Ovary (tissue), 3 donors: ENCODE results near the gene SLC25A33.

Experiments
- EP300 ChIP-seq: sonication (generic); formaldehyde crosslinking; IDR thresholded peaks from one replicate; pipeline ENCODE4 v1.6.1; 2017; ENCODE audit warnings: antibody characterized with exemption
- POLR2A ChIP-seq: fragments of 450-650 bp; IDR thresholded peaks from one replicate; pipeline ENCODE4 v1.6.1; 2017; ENCODE audit warnings: antibody characterized with exemption, mild to moderate bottlenecking, moderate library complexity
- TF ChIP-seq, protein P1 (sequence below), 3 donors: fragments of 450-650 bp in 2 of 3; fragments of 200-600 bp in 1 of 3; IDR thresholded peaks; one replicate each; pipeline versions ENCODE4 v1.5.1 to v1.8.0; 2016 to 2022; ENCODE audit warnings: antibody characterized with exemption in 3 of 3, mild to moderate bottlenecking in 1 of 3
- donor health status: DM: no; HTN: no; CAD: no.

- TF ChIP-seq, protein P1, sequence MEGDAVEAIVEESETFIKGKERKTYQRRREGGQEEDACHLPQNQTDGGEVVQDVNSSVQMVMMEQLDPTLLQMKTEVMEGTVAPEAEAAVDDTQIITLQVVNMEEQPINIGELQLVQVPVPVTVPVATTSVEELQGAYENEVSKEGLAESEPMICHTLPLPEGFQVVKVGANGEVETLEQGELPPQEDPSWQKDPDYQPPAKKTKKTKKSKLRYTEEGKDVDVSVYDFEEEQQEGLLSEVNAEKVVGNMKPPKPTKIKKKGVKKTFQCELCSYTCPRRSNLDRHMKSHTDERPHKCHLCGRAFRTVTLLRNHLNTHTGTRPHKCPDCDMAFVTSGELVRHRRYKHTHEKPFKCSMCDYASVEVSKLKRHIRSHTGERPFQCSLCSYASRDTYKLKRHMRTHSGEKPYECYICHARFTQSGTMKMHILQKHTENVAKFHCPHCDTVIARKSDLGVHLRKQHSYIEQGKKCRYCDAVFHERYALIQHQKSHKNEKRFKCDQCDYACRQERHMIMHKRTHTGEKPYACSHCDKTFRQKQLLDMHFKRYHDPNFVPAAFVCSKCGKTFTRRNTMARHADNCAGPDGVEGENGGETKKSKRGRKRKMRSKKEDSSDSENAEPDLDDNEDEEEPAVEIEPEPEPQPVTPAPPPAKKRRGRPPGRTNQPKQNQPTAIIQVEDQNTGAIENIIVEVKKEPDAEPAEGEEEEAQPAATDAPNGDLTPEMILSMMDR (IDR thresholded peaks at IDR 0.05), result no peak
- no peak for TF ChIP-seq EP300
- TF ChIP-seq POLR2A, result no peak
Measured at GRCh38 chr1:9606948-9607347, 67.7 kb downstream of the SLC25A33 start.
